Measurements from ENCODE around the gene PTGDS.
A peak's percentile ranks its signal among the peaks of the same experiment; 100 is the strongest.

The PTGDS gene

DNA sequence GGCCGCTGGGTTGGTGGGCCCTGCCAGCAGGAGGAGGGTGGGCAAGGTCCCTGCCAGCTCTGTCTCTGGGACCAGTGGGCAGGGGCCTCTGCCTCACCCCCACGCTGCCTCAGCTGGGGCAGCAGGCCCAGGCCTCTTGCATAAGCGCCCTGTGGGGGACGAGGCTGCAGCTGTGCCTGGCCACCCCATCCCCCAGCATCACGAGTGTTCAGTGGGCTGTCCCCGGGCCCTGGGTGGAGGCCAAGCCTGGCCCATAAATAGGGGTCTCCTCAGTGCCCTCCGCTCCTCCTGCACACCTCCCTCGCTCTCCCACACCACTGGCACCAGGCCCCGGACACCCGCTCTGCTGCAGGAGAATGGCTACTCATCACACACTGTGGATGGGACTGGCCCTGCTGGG is at the start of gene PTGDS:
TSS of gene PTGDS (plus strand) at position 282 of the 400 bp plus-strand sequence. CDS start at position 357, 75 bp downstream.
- no peak for DNase-seq (ENCODE audit: low read depth in 2 of 2)

DNA sequence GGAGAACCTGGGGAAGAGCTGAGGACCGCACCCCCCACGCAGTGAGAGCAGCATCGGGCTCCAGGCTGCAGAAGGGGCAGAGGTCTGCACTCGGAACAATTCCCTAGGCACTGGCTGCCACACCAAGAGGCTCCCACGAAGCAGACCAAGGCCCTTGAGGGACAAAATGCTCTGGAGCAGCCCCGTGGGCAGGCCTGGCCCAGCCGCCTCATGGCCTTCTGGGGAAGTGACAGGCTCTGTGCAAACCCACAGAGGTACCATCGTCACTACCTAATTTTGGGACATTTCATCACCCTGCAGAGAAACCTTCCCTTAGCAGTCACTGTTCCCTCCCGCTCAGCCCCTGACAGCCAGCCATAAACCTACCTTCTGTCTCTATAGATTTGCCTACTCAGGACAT is 48.7 kb upstream of the PTGDS start:
- DNase-seq (ENCODE audit: low read depth in 2 of 2), result no peak

DNA sequence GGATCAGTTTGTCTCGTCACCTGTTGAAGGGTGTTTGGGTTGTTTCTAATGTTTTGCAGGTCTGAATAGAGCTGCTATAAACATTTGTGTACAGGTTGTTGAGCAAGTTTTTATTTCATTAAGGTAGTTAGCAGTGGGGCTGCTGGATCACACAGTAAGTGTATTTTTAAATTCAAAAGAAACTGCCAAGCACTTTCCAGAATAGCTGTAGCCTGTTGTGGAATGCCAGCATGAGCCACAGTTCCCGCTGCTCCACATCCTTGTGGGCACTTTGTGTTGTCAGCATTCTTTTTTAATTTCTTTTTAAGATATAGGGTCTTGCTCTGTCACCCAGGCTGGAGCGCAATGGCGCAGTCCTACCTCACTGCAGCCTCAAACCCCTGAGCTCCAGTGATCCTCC is 47.3 kb upstream of the PTGDS start:
- DNase-seq (ENCODE audit: low read depth in 2 of 2), result no peak

DNA sequence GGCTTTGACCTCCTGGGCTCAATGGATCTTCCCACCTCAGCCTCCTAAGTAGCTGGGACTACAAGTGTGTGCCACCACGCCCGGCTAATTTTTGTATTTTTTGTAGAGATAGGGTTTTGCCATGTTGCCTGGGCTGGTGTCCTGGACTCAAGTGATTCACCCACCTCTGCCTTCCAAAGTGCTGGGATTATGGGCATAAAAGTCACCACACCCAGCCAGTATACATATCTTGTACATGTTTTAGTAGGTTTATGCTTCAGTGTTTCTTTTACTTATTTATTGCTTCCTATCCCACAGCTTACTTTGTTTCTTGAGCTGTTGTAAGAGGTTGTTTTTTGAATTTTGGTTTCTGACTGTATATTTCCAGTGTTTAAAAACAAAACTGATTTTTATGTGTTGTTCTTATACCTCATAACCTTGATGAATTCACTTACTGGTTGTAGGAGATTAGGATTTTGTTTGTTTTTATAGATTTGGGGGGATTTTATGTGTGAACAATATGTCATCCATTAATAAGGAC is 45.6 kb upstream of the PTGDS start:
- DNase-seq (ENCODE audit: low read depth in 2 of 2), result no peak

DNA sequence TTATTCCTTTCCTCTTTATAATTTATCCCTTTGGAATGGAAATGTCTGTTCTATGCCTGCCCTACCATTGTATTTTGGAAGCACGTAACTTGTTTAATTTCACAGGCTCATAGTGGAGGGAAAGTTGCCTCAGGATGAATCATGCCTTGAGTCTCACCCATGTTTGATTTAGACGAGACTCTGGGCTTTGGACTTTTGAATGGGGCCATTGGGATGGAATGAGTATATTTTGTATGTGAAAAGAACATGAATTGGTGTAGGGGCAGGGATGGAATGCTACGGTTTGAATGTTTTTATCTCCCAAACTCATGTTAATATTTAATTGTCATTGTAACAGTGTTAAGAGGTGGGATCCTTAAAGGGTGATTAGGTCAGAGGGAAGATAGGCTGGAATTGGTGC is 43.0 kb upstream of the PTGDS start:
- no peak for DNase-seq (ENCODE audit: low read depth in 2 of 2)

DNA sequence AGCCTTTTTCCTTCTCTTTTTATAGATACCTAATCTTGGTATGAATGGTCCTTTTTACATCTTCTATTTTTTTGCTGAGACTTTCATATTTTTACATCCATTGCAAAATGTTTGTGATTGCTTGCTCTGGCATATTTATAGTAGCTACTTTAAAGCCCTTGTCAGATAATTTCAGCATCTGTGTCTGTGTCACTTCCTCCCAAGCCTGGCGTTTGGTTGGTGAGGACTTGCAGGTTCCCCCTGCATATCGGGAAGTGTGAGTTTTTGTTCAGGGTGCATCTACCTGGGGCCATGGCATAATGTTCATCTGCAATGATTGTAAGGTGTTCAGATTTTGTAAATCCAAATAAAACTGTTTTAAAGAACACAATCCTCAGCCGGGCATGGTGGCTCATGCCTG is 41.7 kb upstream of the PTGDS start:
- no peak for DNase-seq (ENCODE audit: low read depth in 2 of 2)

DNA sequence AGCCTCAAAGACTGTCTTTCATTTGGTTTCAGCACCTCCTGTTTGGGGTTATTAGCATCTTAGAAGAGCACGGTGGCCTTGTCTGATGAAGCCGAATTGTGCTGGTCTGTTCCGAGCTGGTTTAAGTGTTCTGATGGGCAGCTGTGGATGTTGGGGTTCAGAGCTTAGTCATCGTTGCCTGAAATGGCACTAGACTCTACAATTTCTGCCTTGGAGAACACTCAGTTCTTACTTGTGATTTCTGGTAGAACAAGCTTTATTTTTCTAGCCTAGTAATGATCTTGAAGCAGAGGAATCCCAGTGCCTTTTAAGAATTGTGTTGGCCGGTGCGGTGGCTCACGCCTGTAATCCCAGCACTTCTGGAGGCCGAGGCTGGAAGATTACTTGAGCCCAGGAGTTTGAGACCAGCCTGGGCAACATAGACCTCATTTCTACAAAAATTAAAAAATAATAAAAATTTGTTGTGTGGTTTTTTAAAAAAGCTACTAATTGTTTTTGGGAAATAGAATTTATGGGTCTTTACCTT is 40.6 kb upstream of the PTGDS start:
- DNase-seq (ENCODE audit: low read depth in 2 of 2), result no peak

DNA sequence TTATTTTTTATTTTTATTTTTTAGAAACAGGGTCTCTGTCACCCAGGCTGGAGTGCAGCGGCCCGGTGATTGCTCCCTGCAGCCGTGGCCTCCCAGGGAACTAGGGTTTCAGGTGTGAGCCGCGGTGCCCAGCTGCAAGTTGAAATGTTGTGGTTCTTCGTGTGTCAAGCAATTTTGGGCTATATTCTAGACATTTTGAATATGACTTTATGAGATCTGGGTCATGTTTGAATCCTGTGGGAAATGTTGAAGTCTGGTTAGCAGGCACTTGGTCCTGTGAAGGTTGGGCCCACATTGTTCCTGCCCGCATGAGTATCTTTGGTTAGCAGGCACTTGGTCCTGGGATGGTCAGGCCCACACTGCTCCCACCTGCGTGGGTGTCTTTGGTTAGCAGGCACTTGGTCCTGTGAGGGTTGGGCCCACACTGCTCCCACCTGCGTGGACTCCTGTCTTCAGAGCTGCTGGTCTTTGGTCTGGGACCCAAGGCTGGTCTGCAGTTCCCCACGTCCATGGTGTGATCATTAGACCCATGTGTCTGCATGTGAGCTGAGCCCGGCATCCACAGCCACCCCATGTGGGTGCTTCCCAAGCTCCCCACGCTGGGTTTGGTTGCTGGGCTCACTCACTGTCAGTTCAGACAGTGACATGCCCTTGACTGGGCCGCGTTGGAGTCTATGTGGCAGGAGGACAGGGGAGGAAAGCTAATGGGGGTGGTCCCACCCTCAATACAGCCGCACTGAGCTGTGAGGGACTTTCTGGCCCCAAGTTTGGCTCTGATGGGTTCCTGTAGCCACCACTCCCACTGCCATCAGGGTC is 39.9 kb upstream of the PTGDS start:
- no peak for DNase-seq (ENCODE audit: low read depth in 2 of 2)

DNA sequence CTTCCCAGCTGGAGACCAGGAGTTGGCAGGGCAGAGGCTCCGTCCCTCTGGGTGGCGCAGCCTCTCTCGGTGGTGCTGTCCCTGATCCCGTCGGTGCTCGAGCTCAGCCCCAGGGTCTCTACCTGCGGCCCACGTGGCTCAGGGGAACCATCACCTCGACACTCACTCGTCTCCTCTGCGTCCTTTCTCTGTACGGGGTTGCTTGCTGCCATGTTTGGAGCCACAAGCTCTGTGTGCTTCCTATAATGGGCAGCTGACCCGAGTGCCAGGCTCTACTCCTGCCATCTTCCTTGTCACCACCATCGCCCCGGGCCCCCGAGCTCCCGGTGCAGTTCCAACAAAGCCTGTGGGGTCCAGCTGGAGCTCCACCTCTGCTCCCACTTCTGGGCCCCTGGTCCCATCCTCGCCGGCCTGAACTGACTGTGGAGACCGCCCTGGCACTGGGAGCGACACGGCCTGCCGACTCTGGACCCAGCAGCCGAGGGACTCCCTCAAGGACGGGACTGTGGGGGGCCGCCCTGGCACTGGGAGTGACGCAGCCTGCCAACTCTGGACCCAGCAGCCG is 37.8 kb upstream of the PTGDS start:
- DNase-seq (ENCODE audit: low read depth in 2 of 2), result no peak

DNA sequence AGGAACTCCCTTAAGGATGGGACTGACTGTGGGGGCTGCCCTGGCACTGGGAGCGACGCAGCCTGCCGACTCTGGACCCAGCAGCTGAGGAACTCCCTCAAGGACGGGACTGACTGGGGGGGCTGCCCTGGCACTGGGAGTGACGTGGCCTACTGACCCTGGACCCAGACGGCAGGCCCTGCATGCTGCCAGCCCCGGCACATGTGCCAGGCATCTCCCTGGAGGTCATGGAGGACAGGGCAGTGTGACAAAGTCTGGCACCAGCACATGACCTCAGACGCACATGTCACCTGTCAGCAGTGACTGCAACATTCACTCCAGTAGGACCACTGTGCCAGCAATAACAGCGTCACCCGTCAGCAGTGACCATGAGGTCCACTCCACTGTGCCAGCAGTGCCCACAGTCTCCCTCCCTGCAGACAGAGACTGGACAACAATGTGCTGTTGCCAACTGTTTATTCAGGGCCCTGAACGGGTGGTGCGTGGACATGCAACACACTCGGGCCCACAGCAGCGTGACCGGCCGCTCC is 37.2 kb upstream of the PTGDS start:
- DNase-seq (ENCODE audit: low read depth in 2 of 2), result no peak

DNA sequence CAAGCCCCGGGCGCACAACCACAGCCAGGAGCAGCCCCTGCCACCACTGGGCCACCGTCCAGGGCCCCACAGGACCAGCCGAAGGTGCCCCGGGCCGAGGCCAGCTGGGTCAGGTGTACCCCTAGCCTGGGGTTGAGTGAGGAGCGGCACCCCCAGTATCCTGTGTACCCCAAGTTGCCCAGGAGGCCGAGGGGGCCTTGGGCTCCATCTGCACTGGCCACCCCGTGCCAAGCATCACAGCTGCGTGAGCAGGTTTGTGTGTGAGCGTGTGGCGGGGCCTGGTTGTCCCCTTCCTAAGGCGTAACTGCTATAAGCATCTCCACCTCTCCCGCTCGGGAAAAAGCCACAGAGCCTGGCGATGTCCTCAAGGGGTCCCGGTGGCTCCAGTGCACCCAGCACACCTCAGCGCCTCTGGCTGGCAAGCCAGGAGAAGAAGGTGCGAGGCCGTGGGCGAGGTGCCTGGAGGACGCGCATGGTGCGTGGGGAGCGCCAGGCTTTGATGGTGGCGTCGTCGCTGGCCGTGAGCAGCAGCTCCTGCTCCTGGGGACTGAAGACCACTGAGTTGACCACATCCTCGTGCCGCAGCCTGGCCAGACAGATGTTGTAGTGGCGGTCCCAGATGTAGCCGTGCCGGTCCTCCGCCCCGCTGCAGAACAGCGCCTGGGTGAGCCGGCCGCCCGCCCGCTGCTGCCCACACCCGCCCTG is 36.6 kb upstream of the PTGDS start:
- DNase-seq (ENCODE audit: low read depth in 2 of 2), result no peak

DNA sequence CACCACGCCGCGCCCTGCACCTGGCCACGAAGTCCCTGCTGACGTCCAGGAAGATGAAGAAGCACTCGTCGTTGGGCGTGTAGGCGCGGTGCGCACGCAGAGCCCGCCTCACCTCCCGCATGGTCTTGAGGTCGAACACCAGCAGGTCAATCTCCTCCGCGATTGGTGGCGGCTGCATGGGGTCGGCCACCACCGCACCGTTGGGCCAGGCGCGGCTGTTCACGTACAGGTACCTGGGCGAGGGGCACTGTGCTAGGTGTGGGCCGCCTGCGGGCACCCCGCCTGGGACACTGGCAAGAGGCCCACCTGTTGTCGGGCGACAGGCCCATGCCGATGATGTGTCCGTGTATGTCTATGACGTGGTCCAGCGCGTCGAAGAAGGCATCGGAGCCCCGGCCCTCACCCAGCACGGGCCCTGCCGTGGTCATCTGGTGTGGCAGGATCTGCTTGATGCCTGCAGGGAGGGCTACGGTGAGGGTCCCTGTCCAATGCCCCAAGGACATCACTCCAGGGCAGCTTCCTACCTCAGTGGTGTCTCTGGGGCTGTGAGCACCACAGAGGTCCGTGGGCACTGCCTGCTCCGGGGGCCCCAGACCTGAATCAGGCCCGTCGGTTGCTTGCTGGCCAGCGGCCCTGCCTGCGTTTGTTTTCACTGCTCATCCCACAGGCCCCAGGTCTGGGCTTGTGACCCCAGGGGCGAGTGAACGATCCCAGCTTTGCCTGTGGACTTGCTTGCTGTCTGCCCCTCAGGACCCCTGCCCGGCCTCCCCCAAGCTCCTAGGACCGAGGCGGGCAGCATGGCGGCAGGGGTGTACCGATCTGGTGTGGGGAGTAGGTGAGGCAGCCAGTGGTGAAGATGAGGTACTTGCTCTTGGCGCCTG is 35.8 kb upstream of the PTGDS start:
- DNase-seq (ENCODE audit: low read depth in 2 of 2), result no peak

DNA sequence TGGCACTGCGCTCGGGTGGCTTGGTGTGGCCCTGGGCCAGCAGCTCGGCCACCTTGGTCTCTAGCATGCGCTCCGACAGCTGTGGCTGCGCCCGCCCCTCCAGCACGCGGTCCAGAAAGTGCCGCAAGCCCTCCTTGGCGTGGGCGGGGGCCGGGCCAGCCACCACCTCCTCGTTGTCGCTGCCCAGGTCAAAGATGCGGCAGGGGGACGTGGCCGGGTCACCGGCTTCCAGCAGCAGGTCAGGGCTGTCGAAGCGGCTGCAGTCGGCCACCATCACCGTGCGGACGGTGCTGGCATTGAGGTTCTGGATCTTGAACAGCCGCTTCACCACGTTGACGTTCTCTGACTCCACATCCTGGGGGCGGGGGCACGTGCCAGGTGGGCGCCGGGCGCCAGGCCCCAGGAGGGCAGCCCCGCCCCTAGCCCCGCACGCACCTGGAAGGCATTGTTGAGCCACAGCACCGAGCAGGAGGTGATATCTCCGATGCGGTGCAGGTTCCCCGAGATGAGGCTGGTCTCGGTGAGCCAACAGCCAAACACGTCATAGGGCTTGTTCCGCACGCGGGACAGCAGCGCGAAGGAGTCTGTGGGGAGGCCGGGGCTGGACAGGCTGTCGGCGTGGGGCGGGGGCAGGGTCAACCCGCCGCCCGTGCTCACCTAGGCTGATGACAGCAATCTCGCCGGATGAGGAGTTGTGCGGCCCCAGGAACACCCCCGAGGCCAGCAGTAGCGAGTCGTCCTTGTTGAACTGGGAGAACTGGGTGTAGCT is 35.0 kb upstream of the PTGDS start:
- DNase-seq (ENCODE audit: low read depth in 2 of 2), result no peak

DNA sequence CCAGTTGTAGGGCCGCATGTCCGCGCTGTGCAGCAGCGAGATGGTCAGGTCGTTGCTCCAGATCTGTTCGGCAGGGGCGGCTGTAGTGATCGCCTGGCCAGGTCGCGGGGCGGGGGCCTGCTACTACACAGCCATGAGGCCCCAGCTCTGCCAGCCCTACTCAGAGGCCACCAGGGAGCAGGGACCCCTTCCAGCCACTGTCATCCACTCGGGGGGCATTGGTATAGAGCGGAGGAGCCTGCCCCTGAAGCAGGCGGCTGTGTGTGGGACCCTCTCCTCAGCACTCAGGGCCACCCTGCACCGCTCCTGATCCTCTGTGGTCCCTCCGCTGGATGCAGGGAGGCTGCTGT is 34.4 kb upstream of the PTGDS start:
- no peak for DNase-seq (ENCODE audit: low read depth in 2 of 2)

DNA sequence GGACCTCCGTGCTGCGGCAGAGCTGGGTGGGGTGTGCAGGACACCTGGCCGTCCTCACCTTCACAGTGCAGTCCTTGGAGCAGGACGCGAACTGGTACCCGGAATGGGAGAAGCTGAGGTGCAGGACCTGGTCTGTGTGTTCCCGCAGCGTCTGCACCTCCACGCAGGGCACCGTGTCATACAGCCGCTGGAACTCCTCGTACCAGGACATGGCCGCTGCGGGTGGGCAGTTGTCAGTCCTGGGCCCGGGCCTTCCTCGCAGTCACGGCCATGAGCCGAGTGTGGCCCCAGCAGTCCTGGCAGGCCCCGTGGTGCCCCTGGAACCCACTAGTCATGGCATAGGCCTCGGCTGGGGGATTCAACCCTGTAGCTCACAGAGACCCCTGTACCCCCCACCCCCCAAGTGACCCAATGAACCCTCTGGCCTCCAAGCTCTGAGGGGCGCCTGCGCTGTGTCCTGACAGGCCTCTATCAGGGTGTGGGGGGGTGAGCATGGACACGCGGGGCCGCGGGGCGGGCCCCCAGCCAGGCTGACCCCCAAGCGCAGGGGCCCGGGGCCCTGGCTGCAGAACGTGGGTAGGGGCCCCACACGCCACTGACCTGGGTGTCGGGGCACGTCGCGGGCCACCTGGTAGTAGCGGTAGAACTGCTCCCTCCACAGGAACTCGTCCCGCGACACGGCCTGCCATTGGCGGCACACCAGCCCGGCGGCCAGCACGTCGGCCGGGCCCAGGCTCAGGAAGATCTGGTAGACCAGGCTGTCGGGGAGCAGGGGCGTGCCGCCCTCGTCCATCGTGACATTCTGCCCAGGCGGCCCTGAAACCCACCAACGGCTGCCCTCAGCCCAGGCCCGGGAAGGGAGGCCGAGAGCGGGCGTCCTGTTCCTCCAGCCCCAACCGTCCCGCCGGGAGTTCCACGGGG is 33.8 kb upstream of the PTGDS start:
- DNase-seq (ENCODE audit: low read depth in 2 of 2), result peak in 1 of 2 donors; percentile 36

DNA sequence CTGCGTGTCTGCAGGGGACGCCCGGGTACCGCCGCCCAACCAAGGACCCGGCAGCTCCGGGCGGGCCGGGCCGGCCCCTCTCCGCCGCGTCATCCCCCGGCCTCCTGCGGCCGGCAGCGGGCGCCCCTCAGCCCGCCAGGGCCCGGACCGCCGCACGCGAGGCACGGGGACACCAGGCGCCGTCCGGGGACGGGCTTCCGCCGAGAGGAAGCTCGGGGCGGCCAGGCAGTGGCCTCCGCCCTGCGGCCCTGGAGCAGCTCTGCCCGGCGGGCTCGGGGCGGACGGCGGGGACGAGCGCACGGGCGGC is 33.1 kb upstream of the PTGDS start:
- no peak for DNase-seq (ENCODE audit: low read depth in 2 of 2)

DNA sequence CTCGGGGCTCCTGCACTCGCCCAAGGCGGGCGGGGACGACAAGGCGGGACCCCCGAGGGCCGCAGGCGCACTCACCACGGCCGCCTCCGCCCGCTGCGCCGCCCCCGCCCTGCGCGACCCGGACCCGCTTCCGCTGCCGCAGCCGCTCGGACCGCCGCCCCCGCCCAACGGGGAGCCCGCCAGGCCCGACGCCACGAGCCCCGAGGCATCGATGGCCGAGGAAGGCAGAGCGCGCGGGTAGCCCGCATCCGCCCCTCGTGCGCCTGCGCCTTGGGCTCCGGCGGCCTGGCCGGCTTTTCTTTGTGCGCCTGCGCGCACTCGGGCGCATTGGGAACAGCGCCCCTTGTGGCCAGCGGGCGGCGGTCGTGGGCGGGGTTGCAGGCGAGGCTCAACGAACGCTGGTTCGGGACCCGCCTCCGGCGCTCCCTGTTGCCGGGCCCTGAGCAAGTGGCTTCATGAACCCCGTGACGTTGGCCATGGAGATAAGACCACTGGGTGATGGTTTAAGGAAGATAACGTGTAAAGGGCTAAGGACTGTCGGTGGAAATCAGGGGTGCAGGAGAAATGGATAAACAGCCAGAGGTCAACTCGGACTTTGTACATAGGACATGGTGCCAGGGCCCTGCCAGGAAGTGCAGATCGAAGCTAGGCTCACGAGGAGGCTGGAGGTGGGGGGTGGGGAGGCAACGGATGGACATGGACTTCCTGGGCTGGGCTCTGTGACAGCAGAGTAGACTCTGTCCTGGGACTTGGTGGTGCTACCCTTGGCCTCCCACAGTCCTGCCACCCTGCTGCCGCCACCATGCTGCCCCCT is 32.6 kb upstream of the PTGDS start, which contains the start of the genes C8G and FBXW5:
TSS of gene C8G (plus strand) at position 725 of the 814 bp plus-strand sequence. CDS start at position 803, 78 bp downstream.
TSS of gene FBXW5 (minus strand) at position 220 of the 814 bp plus-strand sequence. CDS start 655 bp downstream, outside the sequence.
- DNase-seq (ENCODE audit: low read depth in 2 of 2), result peak; percentile 91 to 95
